ENCODE results near the gene VIL1.

- TF ChIP-seq EZH2phosphoT487 (IDR thresholded peaks at IDR 0.05; ENCODE audit: borderline replicate concordance, low read length) (no peak), CTCF (conservative IDR thresholded peaks at IDR 0.05; ENCODE audit: low read depth, low read length) (no peak), EZH2 (IDR thresholded peaks at IDR 0.05; ENCODE audit: low read length, unreplicated experiment) (no peak)
Observed at GRCh38 chr2:218383892-218384519, 34.9 kb upstream of the VIL1 start.
